GM21619 (cell line): ENCODE results near the gene PROK2.

Source experiments
- ATAC-seq: cut with Tn5 transposase; IDR thresholded peaks from one replicate; pipeline ENCODE4 v1.9.1; 2021; ENCODE audit not compliant: unreplicated experiment

PROK2 gene

DNA sequence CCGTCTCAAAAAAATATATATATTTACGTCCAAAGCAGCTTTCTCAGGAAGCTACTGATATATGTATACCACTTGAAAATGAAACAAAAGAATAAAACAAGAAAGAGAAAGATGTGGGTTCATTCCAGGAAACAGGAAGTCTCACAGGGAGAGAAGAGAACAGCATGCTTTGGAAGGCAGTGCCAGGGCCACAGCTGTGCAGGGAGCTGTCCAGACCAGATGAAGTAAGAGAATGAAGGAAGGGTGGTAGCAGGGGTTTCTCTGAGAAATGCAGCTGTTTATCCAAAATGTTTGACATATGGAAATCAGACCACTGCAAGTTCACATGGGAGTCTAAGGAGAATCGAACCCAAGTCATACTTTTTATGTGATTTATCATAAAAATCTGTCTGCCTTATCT lies 40.2 kb downstream of the PROK2 start:
- no peak for ATAC-seq

GRCh38 chr3:71742621-71743020 lies 42.3 kb downstream of the PROK2 start:
- ATAC-seq: no peak

GRCh38 chr3:71734881-71735280 lies 50.1 kb downstream of the PROK2 start:
- no peak for ATAC-seq

DNA sequence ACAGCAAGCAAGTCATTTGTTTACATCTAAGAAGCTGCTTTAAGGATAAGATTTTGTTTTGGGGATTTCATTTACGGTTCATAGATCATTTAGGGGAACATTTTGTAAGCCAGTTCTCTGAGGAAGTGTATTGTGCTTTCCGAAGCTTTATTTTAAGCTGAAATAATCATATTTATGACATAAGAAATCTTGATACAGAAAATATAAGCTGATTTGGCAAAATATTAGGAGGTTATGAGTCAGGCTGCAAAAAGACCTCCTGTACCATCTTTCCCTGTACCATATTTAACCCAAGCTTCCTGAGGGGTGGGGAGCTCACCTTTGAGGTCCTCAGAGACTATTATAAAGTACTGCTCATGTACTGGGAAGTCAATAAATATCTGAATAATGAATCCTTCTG lies 51.6 kb downstream of the PROK2 start:
- no peak for ATAC-seq

GRCh38 chr3:71732637-71733036 lies 52.3 kb downstream of the PROK2 start:
- ATAC-seq: no peak

- ATAC-seq: no peak
These were observed 56.2 kb downstream of the PROK2 start for GRCh38 chr3:71728632-71729342.

- ATAC-seq: no peak
These were observed 58.8 kb downstream of the PROK2 start for GRCh38 chr3:71726146-71726545.

DNA sequence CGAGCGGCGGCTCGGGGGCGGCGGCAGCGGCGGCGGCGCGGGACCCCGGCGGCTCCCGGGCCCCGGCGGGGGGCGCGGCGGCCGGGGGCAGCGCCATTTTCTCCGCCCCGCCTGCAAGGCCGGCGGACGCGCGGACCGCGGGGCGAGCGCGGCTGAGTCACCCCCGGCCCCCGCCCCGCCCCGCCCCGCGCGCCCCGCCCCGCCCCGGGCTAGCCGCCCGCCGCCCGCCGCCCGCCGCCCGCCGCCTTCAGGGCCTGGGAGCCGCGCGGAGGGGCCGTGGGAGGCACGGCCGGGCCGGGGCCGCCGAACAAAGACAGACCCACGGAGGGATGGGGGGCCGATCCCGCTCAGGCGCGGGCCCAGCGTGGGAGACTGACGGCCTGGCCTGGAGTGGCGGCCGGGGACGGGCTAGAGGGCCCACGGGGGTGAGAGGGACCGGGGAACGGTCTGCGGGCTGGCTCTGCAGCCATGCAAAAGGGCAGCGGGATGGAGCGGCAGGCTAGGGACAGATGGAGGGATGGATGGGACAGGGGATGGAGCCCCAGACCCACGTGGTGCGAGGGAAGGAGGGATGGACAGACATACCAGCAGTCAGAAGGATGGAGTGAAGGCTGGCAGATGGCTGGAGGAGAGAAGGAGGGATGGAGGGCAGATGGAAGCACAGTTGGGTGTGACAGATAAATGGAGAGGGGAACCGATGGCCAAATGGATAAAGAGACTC lies 59.5 kb downstream of the PROK2 start, which contains the start of gene EIF4E3:
EIF4E3 (minus strand) TSS at position 132 of the 721 bp plus-strand sequence; CDS start at position 97, 35 bp downstream.
- ATAC-seq: no peak

DNA sequence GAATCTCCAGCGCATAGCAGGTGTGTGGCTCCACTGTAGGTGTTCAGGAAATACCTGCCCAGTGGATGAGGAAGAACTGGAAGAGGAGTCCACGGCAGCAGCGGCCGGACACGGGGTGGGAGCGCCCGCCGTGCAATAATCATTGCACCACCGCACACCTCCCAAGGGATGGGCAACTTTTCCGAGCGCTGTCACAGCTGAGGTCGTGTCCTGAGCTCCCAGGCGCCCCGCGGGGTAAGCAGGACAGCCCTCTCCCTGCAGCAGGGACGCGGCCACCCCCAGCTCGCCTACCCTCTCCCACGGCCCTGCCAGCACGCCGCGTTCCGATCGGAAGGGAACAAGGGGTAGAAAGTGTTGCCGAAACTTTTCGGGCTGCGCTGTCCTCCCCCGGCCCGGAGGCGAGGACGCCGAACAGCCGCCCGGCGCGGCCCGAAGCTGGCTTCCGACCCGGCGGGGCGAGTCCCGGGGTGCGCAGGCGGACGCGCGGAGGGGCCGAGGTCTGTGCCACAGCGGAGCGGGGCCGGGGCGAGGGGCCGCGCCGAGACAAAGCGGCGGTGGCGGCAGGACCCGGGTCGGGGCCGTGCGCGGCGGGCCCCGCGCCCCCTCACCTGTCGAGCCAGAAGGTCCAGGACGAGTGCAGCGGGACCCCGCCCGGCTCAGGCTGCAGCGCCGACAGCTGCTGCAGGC lies 60.2 kb downstream of the PROK2 start:
- ATAC-seq: no peak

- ATAC-seq: no peak
These were observed 60.8 kb downstream of the PROK2 start for GRCh38 chr3:71724171-71724453.

DNA sequence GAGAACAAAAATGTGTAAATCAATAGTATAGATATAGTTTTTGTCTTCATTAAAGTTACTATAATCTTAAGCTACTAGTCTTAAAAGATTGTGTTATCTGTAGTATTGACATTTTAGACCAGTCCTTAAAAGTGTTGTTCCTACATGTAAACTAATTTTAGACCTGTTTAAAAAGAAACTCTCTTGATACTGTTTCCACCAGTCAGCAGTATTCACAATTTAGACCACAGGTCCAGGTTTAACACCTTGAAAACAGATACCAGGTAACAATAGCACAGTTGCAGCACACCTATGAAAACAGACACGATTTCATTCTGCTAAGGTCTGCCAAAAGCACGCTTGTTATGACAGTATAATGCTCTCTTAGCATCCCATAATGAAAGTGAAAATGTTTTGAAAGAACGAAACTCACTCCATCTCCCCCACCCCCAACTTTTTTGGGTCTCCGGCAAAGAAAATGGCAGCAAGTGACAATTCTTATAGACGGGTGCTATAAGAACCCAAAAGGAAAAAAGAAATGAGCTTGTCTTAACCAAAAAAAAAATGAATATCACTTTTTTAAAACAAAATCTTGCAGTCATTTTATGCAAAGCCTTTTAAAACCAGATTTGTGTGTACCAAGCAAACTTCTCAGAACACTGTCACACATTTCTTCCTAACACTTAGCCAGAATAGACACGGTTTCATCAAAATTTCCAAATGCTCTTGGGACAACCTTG lies 61.3 kb downstream of the PROK2 start:
- no peak for ATAC-seq

- no peak for ATAC-seq
These were observed 62.3 kb downstream of the PROK2 start for GRCh38 chr3:71722693-71723092.
